NCI-H2107 (cell line): Measurements from ENCODE around the gene S100A11.

Experiments used
- DNase-seq: peaks from one replicate; lab custom pipeline; 2025; lab: John Stamatoyannopoulos, UW

Gene S100A11

GRCh38 chr1:151984313-151984956 lies 52.4 kb downstream of the S100A11 start:
- no peak for DNase-seq
